Measurements from ENCODE around the gene CNTN4.

DNA sequence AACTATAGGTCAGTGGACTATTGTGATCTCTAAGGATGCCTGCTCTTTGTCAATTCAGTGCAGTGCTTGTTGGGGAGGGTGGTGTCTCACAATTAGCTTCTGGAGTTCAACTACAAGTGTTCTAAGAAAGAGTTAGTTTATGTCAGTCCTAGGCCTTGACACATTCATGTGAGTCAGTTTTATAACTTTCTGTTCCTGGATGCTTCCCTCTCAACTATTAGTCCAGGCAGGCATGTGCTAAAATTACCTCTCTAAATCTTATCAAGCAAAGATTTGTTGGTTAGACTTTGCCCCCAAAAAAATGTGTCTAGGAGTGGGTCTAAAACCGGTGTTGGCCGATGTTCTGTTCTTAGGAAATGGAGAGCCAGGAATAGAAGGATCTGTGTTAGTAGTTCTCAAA, 633.2 kb downstream of the CNTN4 start:
- no peak for TF ChIP-seq POLR2A (IDR thresholded peaks at IDR 0.05)
- TF ChIP-seq, protein P1, sequence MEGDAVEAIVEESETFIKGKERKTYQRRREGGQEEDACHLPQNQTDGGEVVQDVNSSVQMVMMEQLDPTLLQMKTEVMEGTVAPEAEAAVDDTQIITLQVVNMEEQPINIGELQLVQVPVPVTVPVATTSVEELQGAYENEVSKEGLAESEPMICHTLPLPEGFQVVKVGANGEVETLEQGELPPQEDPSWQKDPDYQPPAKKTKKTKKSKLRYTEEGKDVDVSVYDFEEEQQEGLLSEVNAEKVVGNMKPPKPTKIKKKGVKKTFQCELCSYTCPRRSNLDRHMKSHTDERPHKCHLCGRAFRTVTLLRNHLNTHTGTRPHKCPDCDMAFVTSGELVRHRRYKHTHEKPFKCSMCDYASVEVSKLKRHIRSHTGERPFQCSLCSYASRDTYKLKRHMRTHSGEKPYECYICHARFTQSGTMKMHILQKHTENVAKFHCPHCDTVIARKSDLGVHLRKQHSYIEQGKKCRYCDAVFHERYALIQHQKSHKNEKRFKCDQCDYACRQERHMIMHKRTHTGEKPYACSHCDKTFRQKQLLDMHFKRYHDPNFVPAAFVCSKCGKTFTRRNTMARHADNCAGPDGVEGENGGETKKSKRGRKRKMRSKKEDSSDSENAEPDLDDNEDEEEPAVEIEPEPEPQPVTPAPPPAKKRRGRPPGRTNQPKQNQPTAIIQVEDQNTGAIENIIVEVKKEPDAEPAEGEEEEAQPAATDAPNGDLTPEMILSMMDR (IDR thresholded peaks at IDR 0.05): no peak
- no peak for TF ChIP-seq EP300 (IDR thresholded peaks at IDR 0.05)
- no peak for TF ChIP-seq POLR2AphosphoS5 (IDR thresholded peaks at IDR 0.05)

All from gastroesophageal sphincter (tissue), 3 donors.